PFSK-1 (cell line): Measurements from ENCODE around the gene SORL1.

Experiments
- FOXP2 ChIP-seq: optimal IDR thresholded peaks from 2 replicates; pipeline ENCODE3; 2011; ENCODE audit warnings: borderline replicate concordance, control low read depth, inconsistent platforms; ENCODE audit not compliant: insufficient read depth; ENCODE audit errors: extremely low read length, extremely low read depth
- POLR2AphosphoS5 ChIP-seq: IDR thresholded peaks from 2 replicates; pipeline ENCODE4 v1.6.1; 2012; ENCODE audit warnings: low read depth, mild to moderate bottlenecking, control low read depth, low read length, moderate library complexity
- REST ChIP-seq, 2 experiments: IDR thresholded peaks; 2 replicates each; pipeline versions ENCODE4 v1.6.1 to v1.8.0; 2011 to 2012; ENCODE audit warnings: low read depth in 2 of 2, low read length in 2 of 2, control low read depth in 1 of 2, inconsistent platforms in 1 of 2, mild to moderate bottlenecking in 1 of 2, moderate library complexity in 1 of 2; ENCODE audit not compliant: insufficient read depth in 1 of 2
- SIN3A ChIP-seq: IDR thresholded peaks from 2 replicates; pipeline ENCODE4 v1.6.1; 2012; ENCODE audit warnings: mild to moderate bottlenecking, low read length, moderate library complexity, borderline replicate concordance; ENCODE audit not compliant: insufficient read depth
- TAF1 ChIP-seq: IDR thresholded peaks from 2 replicates; pipeline ENCODE4 v1.6.1; 2012; ENCODE audit warnings: low read length, control low read depth, borderline replicate concordance; ENCODE audit not compliant: insufficient read depth

- TF ChIP-seq POLR2AphosphoS5 (no peak), REST (IDR thresholded peaks at IDR 0.05; ENCODE audit: insufficient read depth in 1 of 2, low read depth in 2 of 2, low read length in 2 of 2) (no peak), SIN3A (no peak), TAF1 (no peak), FOXP2 (no peak)
Observed at GRCh38 chr11:121437018-121437685, 15.0 kb upstream of the SORL1 start.
